RPMI8226 (cell line): Measurements from ENCODE around the gene SREBF2.
"Not testable (repeated sequence)": the region's sequence is repeated elsewhere in the genome, so short reads cannot be mapped to it uniquely, and the experiment has no call there.

Experiments used
- DNase-seq: peaks from one replicate; pipeline ENCODE4 v3.0.0-alpha.2; 2015

The SREBF2 gene

DNA sequence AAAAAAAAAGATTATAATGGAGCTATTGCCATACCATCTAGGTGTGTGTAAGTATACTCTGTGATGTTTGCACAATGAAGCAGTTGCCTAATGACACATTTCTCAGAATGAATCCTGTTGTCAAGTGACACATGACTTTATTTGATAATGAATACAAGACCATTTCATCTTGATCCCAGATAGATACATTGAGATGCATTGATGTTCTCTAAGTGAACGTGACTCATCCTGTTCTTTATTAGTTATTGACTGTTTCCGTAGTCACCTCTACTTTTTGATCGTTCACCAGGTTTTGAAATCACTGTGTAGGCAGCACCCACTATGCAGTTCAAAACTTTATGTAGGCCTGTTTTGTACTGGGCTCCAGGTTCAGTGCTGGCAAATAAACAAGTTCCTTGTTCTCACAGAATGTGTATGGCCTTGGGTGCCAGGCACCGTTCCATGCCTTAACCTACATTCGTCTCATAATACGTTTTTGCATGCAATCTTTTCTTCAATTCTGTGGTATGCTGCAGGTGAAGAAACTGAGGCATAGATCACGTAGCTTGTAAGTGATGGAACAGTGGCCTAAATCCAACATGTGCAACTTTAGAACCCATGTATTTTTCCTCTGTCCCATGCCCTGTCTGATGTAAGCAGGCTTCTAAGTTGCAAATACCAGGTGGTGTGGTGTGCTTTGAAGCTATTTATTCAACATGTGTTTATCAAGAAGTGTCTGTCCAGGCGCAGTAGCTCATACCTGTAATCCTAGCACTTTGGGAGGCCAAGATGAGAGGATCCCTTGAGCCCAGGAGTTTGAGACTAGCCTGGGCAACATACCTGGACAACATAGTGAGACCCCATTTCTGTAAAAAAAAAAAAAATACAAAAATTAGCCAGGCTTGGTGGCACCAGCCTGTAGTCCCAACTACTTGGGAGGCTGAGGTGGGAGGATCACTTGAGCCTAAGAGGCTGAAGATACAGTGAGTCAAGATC, 10.4 kb downstream of the SREBF2 start:
- DNase-seq = no peak

- no peak for DNase-seq
Observed at GRCh38 chr22:41844036-41844435, 11.1 kb downstream of the SREBF2 start.

- no peak for DNase-seq
Observed at GRCh38 chr22:41844513-41844912, 11.6 kb downstream of the SREBF2 start.

DNA sequence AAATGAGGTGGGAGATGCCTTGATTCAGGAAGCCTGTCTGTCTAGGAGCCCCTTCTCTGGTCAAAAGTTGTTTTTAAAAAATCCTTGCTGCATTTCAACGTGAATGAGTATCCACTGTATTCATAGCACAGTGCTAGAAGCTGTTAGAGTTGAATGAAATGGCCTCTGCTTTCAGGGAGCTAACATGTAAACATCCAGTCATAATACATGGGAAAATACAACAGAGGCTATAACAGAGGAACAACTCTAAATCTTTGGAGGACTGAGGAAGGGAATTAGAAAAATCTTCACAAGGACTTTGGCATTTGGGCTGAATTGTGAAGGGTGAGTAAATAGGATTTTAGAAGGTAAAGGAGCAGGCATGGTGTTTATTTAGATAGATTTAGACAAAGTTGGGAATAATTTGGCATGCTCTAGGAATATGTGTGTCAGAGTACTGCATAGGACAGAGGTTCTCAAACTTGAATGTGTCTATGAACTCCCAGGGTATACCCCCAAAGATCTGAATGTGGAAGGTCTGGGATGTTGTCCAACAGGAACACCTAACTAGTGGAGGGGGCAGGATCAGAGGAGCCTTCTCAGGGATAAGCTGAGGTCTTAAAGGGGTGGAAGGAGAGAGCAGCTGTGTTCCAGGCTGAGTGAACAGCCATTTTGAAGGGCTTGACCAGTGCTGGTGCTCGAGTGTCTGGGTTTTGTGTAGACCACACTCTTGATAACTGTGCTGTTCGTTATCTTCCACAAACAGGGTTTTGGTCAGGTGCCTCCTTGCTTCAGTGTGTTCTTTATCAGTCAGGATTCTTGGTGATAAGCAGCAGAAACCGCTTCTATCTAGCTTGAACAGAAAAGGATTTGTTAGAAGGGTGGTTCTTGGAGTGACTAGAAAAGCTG, 12.7 kb downstream of the SREBF2 start:
- DNase-seq = no peak

- no peak for DNase-seq
Observed at GRCh38 chr22:41846268-41846987, 13.5 kb downstream of the SREBF2 start.

- no peak for DNase-seq
Observed at GRCh38 chr22:41847300-41847699, 14.4 kb downstream of the SREBF2 start.

- no peak for DNase-seq
Observed at GRCh38 chr22:41848468-41848867, 15.6 kb downstream of the SREBF2 start.

GRCh38 chr22:41856469-41856868, 23.6 kb downstream of the SREBF2 start:
- no peak for DNase-seq

GRCh38 chr22:41857155-41857859, 24.4 kb downstream of the SREBF2 start:
- DNase-seq = peak; percentile 35

DNA sequence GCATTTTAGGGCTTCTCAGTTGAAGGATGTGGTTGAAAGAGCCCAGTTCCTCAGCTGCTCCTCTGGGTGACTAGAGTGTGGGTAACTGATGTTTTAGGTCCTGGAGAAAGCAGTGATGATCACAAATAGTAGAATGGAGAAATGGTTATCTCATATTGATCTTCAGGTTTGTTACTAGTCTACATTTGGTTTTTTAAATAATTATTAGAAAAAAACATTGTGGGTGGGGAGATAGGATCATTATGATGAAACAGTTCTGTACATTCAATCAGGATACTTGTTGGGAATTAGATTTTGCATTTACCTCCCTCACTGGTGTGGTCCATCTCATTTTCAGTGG, 24.9 kb downstream of the SREBF2 start:
- no peak for DNase-seq

DNA sequence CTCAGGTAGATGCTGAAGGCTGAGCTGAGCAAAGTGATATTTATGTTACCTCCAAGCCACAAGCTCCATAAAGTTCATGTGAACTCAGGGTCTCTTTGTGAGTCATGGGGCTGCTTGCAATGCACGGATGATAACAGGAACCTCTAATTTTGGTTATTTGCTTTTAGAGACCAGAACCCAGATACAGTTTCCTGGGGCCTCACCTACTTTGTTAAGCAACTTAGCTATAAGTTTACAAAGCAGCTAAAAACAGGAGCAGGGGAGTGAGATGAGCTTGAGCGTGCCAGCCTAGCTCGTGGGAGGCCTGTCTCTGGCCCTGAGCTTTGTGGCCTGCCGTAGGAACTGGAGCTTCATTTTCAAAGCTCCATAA, 29.2 kb downstream of the SREBF2 start:
- no peak for DNase-seq

DNA sequence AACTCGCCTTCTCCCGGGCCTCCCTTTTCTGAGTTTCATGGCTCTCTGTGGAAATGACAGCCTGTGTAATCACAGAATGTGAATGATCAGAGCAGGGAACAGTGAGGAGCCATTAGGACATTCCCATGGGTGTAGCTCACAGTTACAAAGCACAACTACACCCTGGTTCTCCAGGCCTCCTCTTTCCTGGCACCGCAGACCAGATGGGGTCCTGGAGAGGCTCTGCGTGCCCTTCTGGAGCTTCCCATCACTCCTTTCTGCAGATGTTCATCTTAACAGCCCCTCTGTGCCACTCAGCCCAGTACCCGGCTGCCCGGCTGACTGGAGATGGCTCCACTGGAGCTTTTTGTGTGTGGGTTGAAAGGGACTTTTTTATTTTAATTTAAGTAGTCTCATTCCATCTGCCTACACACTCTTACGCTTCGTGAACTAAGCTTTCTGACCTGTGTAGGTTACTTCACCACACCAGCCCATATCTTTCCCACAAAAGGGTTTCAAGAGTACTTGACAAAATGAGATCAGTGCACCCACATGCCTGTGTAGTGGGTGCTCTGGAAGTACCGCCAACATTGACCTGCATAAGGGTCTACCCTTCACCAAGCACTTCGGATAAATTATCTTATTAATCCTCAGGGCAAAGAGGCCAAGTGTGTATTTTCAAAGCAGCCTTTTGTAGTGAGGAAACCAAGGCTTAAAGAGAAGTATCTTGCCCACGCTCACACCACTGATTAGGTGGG, 29.8 kb downstream of the SREBF2 start:
- DNase-seq = no peak

- no peak for DNase-seq
Observed at GRCh38 chr22:41863472-41863871, 30.6 kb downstream of the SREBF2 start.

DNA sequence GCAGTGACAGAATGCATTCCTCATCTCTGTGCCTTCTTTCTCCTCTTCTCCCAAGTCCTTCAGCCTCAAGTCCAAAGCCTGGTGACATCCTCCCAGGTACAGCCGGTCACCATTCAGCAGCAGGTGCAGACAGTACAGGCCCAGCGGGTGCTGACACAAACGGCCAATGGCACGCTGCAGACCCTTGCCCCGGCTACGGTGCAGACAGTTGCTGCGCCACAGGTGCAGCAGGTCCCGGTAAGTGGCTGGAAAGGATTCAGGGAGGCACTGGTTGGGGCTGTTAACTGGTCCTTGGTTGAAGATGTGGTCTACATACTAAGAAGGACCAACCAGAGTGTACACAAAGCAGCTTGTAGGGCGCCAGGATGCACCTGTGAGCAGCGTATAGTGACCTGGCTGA, 35.7 kb downstream of the SREBF2 start:
- DNase-seq = no peak

- DNase-seq = not testable (repeated sequence)
Observed at GRCh38 chr22:41870081-41870480, 37.2 kb downstream of the SREBF2 start.

DNA sequence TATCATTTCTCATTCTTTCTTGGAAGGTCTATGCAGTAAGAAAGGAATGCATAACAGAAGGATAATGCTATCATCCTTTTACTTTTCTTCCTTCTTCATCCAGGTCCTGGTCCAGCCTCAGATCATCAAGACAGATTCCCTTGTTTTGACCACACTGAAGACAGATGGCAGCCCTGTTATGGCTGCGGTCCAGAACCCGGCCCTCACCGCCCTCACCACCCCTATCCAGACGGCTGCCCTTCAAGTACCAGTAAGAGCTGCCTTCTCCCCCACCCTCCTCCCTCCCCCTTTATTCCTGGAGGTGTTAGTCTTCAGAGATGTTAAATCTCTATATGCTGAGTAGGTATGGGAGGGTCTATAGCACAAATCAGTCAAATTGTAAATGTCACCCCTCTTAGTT, 37.9 kb downstream of the SREBF2 start:
- no peak for DNase-seq

DNA sequence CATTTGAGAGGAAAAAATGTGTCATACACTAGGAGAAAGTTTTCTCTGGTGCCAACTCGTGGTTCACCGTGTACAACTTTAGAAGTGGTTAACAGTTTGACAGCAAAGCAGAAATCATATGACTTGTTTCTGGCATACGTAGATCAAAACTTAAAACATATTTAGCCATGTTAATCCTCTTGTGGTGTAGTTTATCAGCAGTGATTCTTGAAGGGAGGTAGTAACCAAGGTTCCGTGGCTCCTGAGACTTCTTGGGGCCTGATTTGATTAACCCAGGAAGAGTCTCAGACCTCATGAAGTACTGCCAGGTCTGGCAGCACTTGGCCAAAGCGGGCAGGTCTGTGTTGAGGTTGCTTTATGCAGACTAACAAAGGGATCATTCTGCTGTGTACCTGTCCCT, 40.5 kb downstream of the SREBF2 start:
- no peak for DNase-seq

DNA sequence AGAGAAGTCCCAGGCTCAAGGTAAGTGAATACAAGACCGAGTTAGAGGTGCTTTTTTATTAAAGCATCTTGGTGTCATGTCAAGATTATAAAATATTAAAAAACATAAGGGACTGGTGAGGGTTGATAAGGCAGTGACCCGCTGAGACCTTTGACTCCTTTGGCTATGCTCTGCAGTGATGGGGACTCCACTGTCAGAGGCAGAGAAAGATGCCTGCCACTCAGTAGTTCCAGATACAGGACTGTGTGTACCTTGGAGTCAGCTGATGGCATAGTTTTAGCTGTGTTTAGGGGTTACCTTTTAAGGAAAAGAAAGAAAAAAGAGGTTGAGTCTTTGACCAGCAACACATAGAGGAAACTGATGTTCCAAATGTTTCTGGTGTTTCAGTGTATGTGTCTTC, 41.2 kb downstream of the SREBF2 start:
- DNase-seq = no peak

- DNase-seq = no peak
Observed at GRCh38 chr22:41875531-41876270, 42.8 kb downstream of the SREBF2 start.

- DNase-seq = no peak
Observed at GRCh38 chr22:41876275-41876674, 43.4 kb downstream of the SREBF2 start.

GRCh38 chr22:41876675-41877074, 43.8 kb downstream of the SREBF2 start:
- no peak for DNase-seq
